HepG2 (cell line): ENCODE data around the gene CARD19. TPM values are rescaled to one million over a fixed set of nuclear protein-coding genes. Genes with fewer than 3 reads are reported as not detected.

Source experiments
- ATAC-seq: fragments of 200-7000 bp; cut with Tn5 transposase; 3 replicates; pipeline ENCODE4 v1.9.1; 2020; ENCODE audit warnings: mild to moderate bottlenecking, moderate library complexity
- BruUV-seq: library from RNA; stranded (reverse); fragments of 400-500 nt; replicated peaks from 2 replicates; lab custom pipeline; 2021; lab: Mats Ljungman, UMichigan
- CTCF ChIA-PET: fragments of 300-600 bp; formaldehyde crosslinking; extraction: SDS; loops from one replicate; lab custom pipeline; 2021; ENCODE audit warnings: low total read pairs, inconsistent platforms, low intra/inter-chr PET ratio; lab: Yijun Ruan, JAX
- POLR2A ChIA-PET: fragments of 350-600 bp; sonication (Branson Sonifier 250); formaldehyde crosslinking; loops from one replicate; lab custom pipeline; 2020; ENCODE audit warnings: antibody characterized with exemption, inconsistent platforms; lab: Yijun Ruan, JAX
- DNase-seq: peaks from one replicate; pipeline ENCODE4 v3.0.0-alpha.2; 2015; ENCODE audit warnings: low spot score
- FAIRE-seq: peaks from 3 replicates; lab custom pipeline; 2011; peaks lifted over from hg19 to GRCh38; lab: Jason Lieb, UNC
- H2AFZ ChIP-seq: one replicate; pipeline ENCODE4 v1.6.1; 2011; ENCODE audit warnings: low read length, inconsistent platforms
- H3K27ac ChIP-seq: fragments of 300-600 bp; 3 replicates; pipeline ENCODE4 v1.8.0; 2011; ENCODE audit warnings: mixed run types, mild to moderate bottlenecking, mixed read lengths, low read length, inconsistent platforms; ENCODE audit not compliant: insufficient read depth; ENCODE audit errors: extremely low read length
- H3K27me3 ChIP-seq, 2 experiments: fragments of 200-600 bp in 1 of 2; 2 replicates in 1 of 2; 3 replicates in 1 of 2; pipeline versions ENCODE4 v1.6.0 to v1.8.0; 2011; ENCODE audit warnings: low read length in 2 of 2, mild to moderate bottlenecking in 2 of 2, moderate library complexity in 2 of 2, inconsistent platforms in 1 of 2; ENCODE audit not compliant: insufficient read depth in 2 of 2, control insufficient read depth in 1 of 2
- H3K36me3 ChIP-seq, 2 experiments: fragments of 200-600 bp in 1 of 2; replicated peaks in 1 of 2; 2 replicates in 1 of 2; 3 replicates in 1 of 2; pipeline versions ENCODE4 v1.5.1 to v1.8.0; 2011; ENCODE audit warnings: low read length in 2 of 2, inconsistent platforms in 1 of 2; ENCODE audit not compliant: insufficient read depth in 2 of 2, control insufficient read depth in 1 of 2
- H3K4me1 ChIP-seq: 2 replicates; pipeline ENCODE4 v1.5.1; 2012; ENCODE audit warnings: low read length, inconsistent platforms; ENCODE audit not compliant: insufficient read depth
- H3K4me2 ChIP-seq: 2 replicates; pipeline ENCODE4 v1.6.0; 2011; ENCODE audit warnings: low read depth, low read length, inconsistent platforms
- H3K4me3 ChIP-seq, 3 experiments: fragments of 200-600 bp in 1 of 3; sonication (generic), shearing (Covaris generic) in 1 of 3; replicated peaks in 1 of 3; 2 replicates each; pipeline ENCODE4 v1.5.1; 2011 to 2016; ENCODE audit warnings: low read length in 3 of 3, inconsistent platforms in 2 of 3, low read depth in 2 of 3, mild to moderate bottlenecking in 2 of 3, control low read depth in 1 of 3, mixed read lengths in 1 of 3; ENCODE audit not compliant: insufficient read depth in 1 of 3
- H3K79me2 ChIP-seq: one replicate; pipeline ENCODE4 v1.6.1; 2011; ENCODE audit warnings: low read length, inconsistent platforms; ENCODE audit not compliant: insufficient read depth
- H3K9ac ChIP-seq: 2 replicates; pipeline ENCODE4 v1.6.0; 2011; ENCODE audit warnings: mild to moderate bottlenecking, low read depth, low read length, inconsistent platforms; ENCODE audit not compliant: insufficient read depth
- H3K9me3 ChIP-seq: 2 replicates; pipeline ENCODE4 v1.5.1; 2012; ENCODE audit warnings: mild to moderate bottlenecking, low read length
- H4K20me1 ChIP-seq: 2 replicates; pipeline ENCODE4 v1.6.0; 2011; ENCODE audit warnings: inconsistent platforms, mild to moderate bottlenecking, low read length, moderate library complexity; ENCODE audit not compliant: insufficient read depth
- BHLHE40 ChIP-seq: IDR thresholded peaks from 2 replicates; pipeline ENCODE4 v1.6.1; 2011; ENCODE audit warnings: low read length, improper control_type of control experiment
- GPN1 ChIP-seq: sonication (generic); formaldehyde crosslinking; IDR thresholded peaks from 2 replicates; pipeline ENCODE4 v1.5.1; 2020; ENCODE audit warnings: missing genetic modification reagents, borderline replicate concordance
- PAX8 ChIP-seq: sonication (generic); formaldehyde crosslinking; IDR thresholded peaks from 2 replicates; pipeline ENCODE4 v1.8.0; 2022; ENCODE audit warnings: mild to moderate bottlenecking, missing genetic modification reagents, borderline replicate concordance
- PBX2 ChIP-seq: IDR thresholded peaks from 2 replicates; pipeline ENCODE4 v1.6.1; 2016; ENCODE audit warnings: control low read depth
- PCBP1 ChIP-seq: fragments of 200-400 bp; formaldehyde crosslinking; IDR thresholded peaks from 2 replicates; pipeline ENCODE4 v1.6.1; 2017; ENCODE audit warnings: mild to moderate bottlenecking, low read depth, low read length, borderline replicate concordance
- SALL2 ChIP-seq: sonication (generic); formaldehyde crosslinking; IDR thresholded peaks from 2 replicates; pipeline ENCODE4 v1.8.1; 2023; ENCODE audit warnings: mild to moderate bottlenecking, missing genetic modification reagents, inconsistent platforms
- ZBTB4 ChIP-seq: sonication (generic); formaldehyde crosslinking; IDR thresholded peaks from 2 replicates; pipeline ENCODE4 v1.4.0; 2020; ENCODE audit warnings: missing genetic modification reagents, mild to moderate bottlenecking, borderline replicate concordance
- ZNF740 ChIP-seq: sonication (generic); formaldehyde crosslinking; IDR thresholded peaks from 2 replicates; pipeline ENCODE4 v1.4.0; 2020; ENCODE audit warnings: missing genetic modification reagents
- ZNF773 ChIP-seq: sonication (generic); formaldehyde crosslinking; IDR thresholded peaks from 2 replicates; pipeline ENCODE4 v1.4.0; 2020; ENCODE audit warnings: missing genetic modification reagents, borderline replicate concordance
- ZNF782 ChIP-seq: sonication (generic); formaldehyde crosslinking; IDR thresholded peaks from 2 replicates; pipeline ENCODE4 v1.4.0; 2020; ENCODE audit warnings: missing genetic modification reagents, mild to moderate bottlenecking, borderline replicate concordance
- ZNF790 ChIP-seq: sonication (generic); formaldehyde crosslinking; IDR thresholded peaks from 2 replicates; pipeline ENCODE4 v1.8.0; 2022; ENCODE audit warnings: missing genetic modification reagents, mild to moderate bottlenecking, borderline replicate concordance
- ZZZ3 ChIP-seq: sonication (generic); formaldehyde crosslinking; IDR thresholded peaks from 2 replicates; pipeline ENCODE4 v1.4.0; 2020; ENCODE audit warnings: missing genetic modification reagents, mild to moderate bottlenecking, borderline replicate concordance
- WGBS: methylation state at CpG from one replicate; pipeline ENCODE4 v1.1.6; 2017; ENCODE audit warnings: low lambda C conversion rate; 5-methylcytosine and 5-hydroxymethylcytosine counted together
- in situ Hi-C: cut with HindIII; loops from 2 replicates; pipeline ENCODE4 v1.10.0; 2017; ENCODE audit warnings: low pct_unique_long_range_greater_than_20kb; ENCODE audit not compliant: extremely low pct_ligation_motif_present
- intact Hi-C: fragments of 100-400 bp; cut with micrococcal nuclease; formaldehyde crosslinking; loops from one replicate; pipeline ENCODE4 v1.10.0; 2022; ENCODE audit not compliant: unreplicated experiment
- polyA plus RNA-seq, 8 experiments: library from polyadenylated mRNA; depleted of rRNA in 3 of 8; stranded (reverse) in 7 of 8; unstranded in 1 of 8; fragments of >200 nt; fragmentation: Illumina TruSeq in 4 of 8; extraction: Trizol in 4 of 8; gene quantifications; 2 replicates each; pipeline versions ENCODE4 v1.2.1 to v1.2.3, GENCODE V29; 2011 to 2016; ENCODE audit warnings: low read depth in 4 of 8, missing spikeins in 1 of 8, mixed read lengths in 1 of 8; ENCODE audit not compliant: insufficient read depth in 1 of 8
- total RNA-seq, 5 experiments: library from RNA; depleted of rRNA; stranded (reverse); fragments of >200 nt; fragmentation: Illumina TruSeq; extraction: Trizol; gene quantifications; 2 replicates each; pipeline ENCODE4 v1.2.3, GENCODE V29; 2016; ENCODE audit warnings: low read depth in 1 of 5
- TF ChIP-seq, protein P1 (sequence below): sonication (generic); formaldehyde crosslinking; IDR thresholded peaks from 2 replicates; pipeline ENCODE4 v1.5.0; 2020; ENCODE audit warnings: missing genetic modification reagents, mild to moderate bottlenecking, borderline replicate concordance

The CARD19 gene
- total and polyA plus RNA-seq, 2 of the 13 experiments (the other 11 are each of a cell fraction or from before 2014, with no cell fraction given) = 18.4 to 47.2 TPM

GRCh38 chr9:93076792-93077128, 19.3 kb upstream of the CARD19 start:
- Histone ChIP-seq H3K36me3 (no peaks in the 10 kb centered on the region), H3K27ac (no peak overlapping the region), H3K4me2 (no peak overlapping the region), H3K9ac (no peak overlapping the region), H2AFZ (no peak overlapping the region), H3K4me1 (peaks cover 14% of the 10 kb centered on the region; the same call in 1 of the 2 replicates), H3K27me3 (no peaks in the 10 kb centered on the region), H3K9me3 (no peaks in the 10 kb centered on the region), H3K4me3 (no peak overlapping the region), H4K20me1 (no peaks in the 10 kb centered on the region), H3K79me2 (no peaks in the 10 kb centered on the region)
- no peak for TF ChIP-seq PAX8
- TF ChIP-seq ZNF782 (CRISPR knock-in tag) = no peak
- no peak for TF ChIP-seq ZZZ3
- no peak for TF ChIP-seq BHLHE40
- TF ChIP-seq, protein P1, sequence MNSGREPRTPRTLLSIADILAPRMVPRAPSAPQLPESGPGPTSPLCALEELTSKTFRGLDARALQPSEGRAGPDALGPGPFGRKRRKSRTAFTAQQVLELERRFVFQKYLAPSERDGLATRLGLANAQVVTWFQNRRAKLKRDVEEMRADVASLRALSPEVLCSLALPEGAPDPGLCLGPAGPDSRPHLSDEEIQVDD (CRISPR knock-in tag) = no peak
- no peak for TF ChIP-seq ZNF773 (CRISPR knock-in tag)
- ATAC-seq (no peak), FAIRE-seq (no peak), DNase-seq (no peak)
- 58% methylated on average over 2 of the region's 2 CpGs for WGBS
- BruUV-seq = no TSS peak
- ChIA-PET CTCF (no interaction called here), POLR2A (no interaction called here)
- intact Hi-C loops (no loop called here), in situ Hi-C loops (no loop called here)

- Histone ChIP-seq H3K27ac (no peak overlapping the region), H3K9ac (no peak overlapping the region), H2AFZ (no peak overlapping the region), H3K27me3 (no peaks in the 10 kb centered on the region), H3K4me2 (no peak overlapping the region), H3K36me3 (no peaks in the 10 kb centered on the region), H4K20me1 (no peaks in the 10 kb centered on the region), H3K79me2 (no peaks in the 10 kb centered on the region), H3K9me3 (no peaks in the 10 kb centered on the region), H3K4me1 (peaks cover 8% of the 10 kb centered on the region; the same call in 1 of the 2 replicates), H3K4me3 (no peak overlapping the region)
- BruUV-seq = no TSS peak
- no peak for FAIRE-seq
- ATAC-seq = no peak
- intact Hi-C loops = no loop called here
- DNase-seq = no peak
- in situ Hi-C loops = no loop called here
- ChIA-PET CTCF (no interaction called here), POLR2A (no interaction called here)
- WGBS = 75% methylated on average over 1 of the region's 1 CpG
- TF ChIP-seq ZNF740 (CRISPR knock-in tag) = no peak
- no peak for TF ChIP-seq PCBP1
- no peak for TF ChIP-seq GPN1
- TF ChIP-seq ZNF790 = no peak
- TF ChIP-seq ZBTB4 (CRISPR knock-in tag) = no peak
- TF ChIP-seq PBX2 (CRISPR knock-in tag) = no peak
- no peak for TF ChIP-seq SALL2 (CRISPR knock-in tag)
Measured at GRCh38 chr9:93077367-93077766, 18.6 kb upstream of the CARD19 start.
